Measurements from ENCODE around the gene ZNF317.
A peak's percentile ranks its signal among the peaks of the same experiment; 100 is the strongest.

ZNF317 gene
- 25.6 to 70.9 (median 49.5) reads per million in 18 experiments for total RNA-seq

- peak; percentile 95 to 96 for DNase-seq
These were observed at the start of gene ZNF317 for GRCh38 chr19:9140159-9140874. Gene ZNF317, plus strand, starts transcription at chr19:9140397. Its CDS starts 15,620 bp downstream, at chr19:9156017.

GRCh38 chr19:9107375-9107774, 32.8 kb upstream of the ZNF317 start, which contains the start of gene OR7G2:
Gene OR7G2, minus strand, starts transcription at chr19:9107475. Its CDS starts 4,232 bp downstream, at chr19:9103243.
- no peak for DNase-seq

GRCh38 chr19:9109959-9110358, 30.2 kb upstream of the ZNF317 start:
- no peak for DNase-seq

GRCh38 chr19:9115307-9115813, 24.8 kb upstream of the ZNF317 start, which contains the start of gene OR7G1:
Gene OR7G1, minus strand, starts transcription at chr19:9115763. Its CDS starts 0 bp downstream, at chr19:9115763.
- DNase-seq = no peak

GRCh38 chr19:9116547-9116946, 23.6 kb upstream of the ZNF317 start:
- DNase-seq = no peak

- DNase-seq = no peak
These were observed 13.2 kb upstream of the ZNF317 start, which contains the start of gene OR7G3 for GRCh38 chr19:9126900-9127405. Gene OR7G3, minus strand, starts transcription at chr19:9126950. Its CDS starts 0 bp downstream, at chr19:9126950.

GRCh38 chr19:9128171-9128570, 12.0 kb upstream of the ZNF317 start:
- peak; percentile 81 to 85 for DNase-seq

- peak; percentile 62 to 67 for DNase-seq
These were observed 9.2 kb upstream of the ZNF317 start for GRCh38 chr19:9130965-9131364.

GRCh38 chr19:9132422-9132821, 7.8 kb upstream of the ZNF317 start:
- no peak for DNase-seq

GRCh38 chr19:9139609-9140158, 513 bp upstream of the ZNF317 start:
- DNase-seq = no peak

GRCh38 chr19:9144920-9145319, 4.7 kb downstream of the ZNF317 start:
- peak in 1 of 2 donors; percentile 13 for DNase-seq

- DNase-seq = peak in 1 of 2 donors; percentile 8
These were observed 6.7 kb downstream of the ZNF317 start for GRCh38 chr19:9146882-9147281.

GRCh38 chr19:9148697-9149096, 8.5 kb downstream of the ZNF317 start:
- DNase-seq = no peak

GRCh38 chr19:9149997-9150396, 9.8 kb downstream of the ZNF317 start:
- no peak for DNase-seq

GRCh38 chr19:9150650-9151049, 10.5 kb downstream of the ZNF317 start:
- DNase-seq = no peak

GRCh38 chr19:9151367-9151766, 11.2 kb downstream of the ZNF317 start:
- no peak for DNase-seq

GRCh38 chr19:9155591-9155990, 15.4 kb downstream of the ZNF317 start:
- no peak for DNase-seq

- DNase-seq = no peak
These were observed 16.1 kb downstream of the ZNF317 start for GRCh38 chr19:9156304-9156703.

- no peak for DNase-seq
These were observed 19.7 kb downstream of the ZNF317 start for GRCh38 chr19:9159891-9160290.

- no peak for DNase-seq
These were observed 21.2 kb downstream of the ZNF317 start for GRCh38 chr19:9161427-9161826.

GRCh38 chr19:9165261-9165660, 25.1 kb downstream of the ZNF317 start:
- DNase-seq = no peak

- DNase-seq = peak; percentile 6 to 14
These were observed 26.6 kb downstream of the ZNF317 start for GRCh38 chr19:9166846-9167245.

- DNase-seq = no peak
These were observed 31.3 kb downstream of the ZNF317 start for GRCh38 chr19:9171393-9171991.
